Endothelial cell of umbilical vein (primary cell): ENCODE results near the gene MBTPS2.

ENCODE experiments used
- CTCF ChIP-seq, 2 donors: IDR thresholded peaks; 1 replicate in 1 of 2; 2 replicates in 1 of 2; pipeline ENCODE4 v1.5.1; 2011; ENCODE audit warnings: low read length in 2 of 2, mild to moderate bottlenecking in 2 of 2, moderate library complexity in 2 of 2, control low read depth in 1 of 2, inconsistent platforms in 1 of 2, low read depth in 1 of 2; ENCODE audit not compliant: insufficient read depth in 1 of 2; ENCODE audit errors: extremely low read depth in 1 of 2
- EZH2 ChIP-seq: IDR thresholded peaks from 2 replicates; pipeline ENCODE4 v1.6.1; 2012; ENCODE audit warnings: borderline replicate concordance, low read depth, mild to moderate bottlenecking, moderate library complexity, low read length, inconsistent platforms; ENCODE audit not compliant: severe bottlenecking
- MAX ChIP-seq: IDR thresholded peaks from 2 replicates; pipeline ENCODE4 v1.6.1; 2011; ENCODE audit not compliant: insufficient read depth, insufficient read length
- MYC ChIP-seq: IDR thresholded peaks from one replicate; pipeline ENCODE4 v1.6.1; 2011; ENCODE audit warnings: mild to moderate bottlenecking, low read depth, low read length
- POLR2A ChIP-seq: IDR thresholded peaks from 2 replicates; pipeline ENCODE4 v1.6.1; 2012; ENCODE audit warnings: low read depth, mild to moderate bottlenecking, control low read depth, low read length
- POLR2AphosphoS5 ChIP-seq: IDR thresholded peaks from 2 replicates; pipeline ENCODE4 v1.6.1; 2012; ENCODE audit warnings: low read depth, mild to moderate bottlenecking, control low read depth, low read length, moderate library complexity; ENCODE audit not compliant: insufficient read depth

DNA sequence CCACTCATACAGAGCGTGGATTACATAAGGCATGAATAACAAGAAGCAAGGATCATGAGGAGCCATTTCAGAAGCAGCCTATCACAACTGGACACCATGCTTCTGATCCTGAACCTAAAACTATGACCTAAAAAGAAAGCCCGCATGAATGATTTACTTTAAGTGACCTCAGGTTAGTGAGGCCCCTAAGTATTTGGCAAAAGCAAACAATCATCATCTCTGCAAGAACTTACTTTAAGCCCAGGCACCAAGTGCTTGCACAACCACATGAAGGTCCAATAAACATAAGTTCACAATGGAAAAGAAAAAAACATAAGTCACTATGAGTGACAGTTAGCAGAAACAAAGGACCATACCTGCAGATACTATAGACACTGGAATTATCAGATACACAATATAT is 7.9 kb upstream of the MBTPS2 start:
- TF ChIP-seq CTCF (IDR thresholded peaks at IDR 0.05; ENCODE audit: extremely low read depth in 1 of 2, insufficient read depth in 1 of 2, low read depth in 1 of 2, low read length in 2 of 2): no peak
- no peak for TF ChIP-seq MYC
- no peak for TF ChIP-seq POLR2AphosphoS5
- TF ChIP-seq POLR2A: no peak
- TF ChIP-seq MAX: no peak
- TF ChIP-seq EZH2: no peak
